HG02678 (cell line): ENCODE measurements around the gene KAT5.
"Not testable (repeated sequence)": the region's sequence is repeated elsewhere in the genome, so short reads cannot be mapped to it uniquely, and the experiment has no call there.

Experiments used
- ATAC-seq: cut with Tn5 transposase; IDR thresholded peaks from one replicate; pipeline ENCODE4 v1.9.1; 2021; ENCODE audit warnings: mild to moderate bottlenecking, moderate library complexity; ENCODE audit not compliant: unreplicated experiment

Gene KAT5

GRCh38 chr11:65743681-65744025 lies 31.6 kb downstream of the KAT5 start:
- ATAC-seq, result no peak

DNA sequence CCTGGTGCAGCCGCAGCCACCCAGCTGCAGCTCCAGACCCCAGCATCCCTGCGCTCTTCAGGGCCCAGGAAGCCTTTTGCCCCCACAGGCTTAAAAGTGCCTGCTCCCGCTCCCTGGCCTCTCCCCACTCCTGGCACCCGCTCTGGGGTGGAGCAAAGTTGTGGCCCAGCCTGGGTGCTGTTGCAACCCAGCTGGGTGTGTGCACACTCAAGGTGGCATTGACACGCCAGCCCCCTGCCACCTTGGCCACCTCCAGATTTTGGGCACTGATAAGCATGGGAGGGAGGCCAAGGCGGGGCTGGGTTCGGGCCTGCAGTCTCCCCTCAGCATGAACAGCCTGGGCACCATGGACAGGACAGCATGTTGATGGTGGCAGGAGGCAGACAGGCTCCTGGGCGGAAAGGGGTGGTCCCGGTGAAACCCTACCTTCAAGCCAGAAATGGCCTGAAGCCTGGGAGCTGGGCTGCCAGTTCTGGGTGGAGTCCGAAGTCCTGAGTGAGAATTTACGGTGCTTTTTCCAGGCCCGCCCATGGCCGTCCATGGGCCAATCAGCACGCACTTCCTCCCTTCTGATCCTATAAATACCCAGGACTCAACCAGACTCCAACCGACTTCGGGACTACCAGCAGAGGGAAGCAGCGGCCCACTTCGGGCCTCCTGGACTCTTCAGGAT lies 32.1 kb downstream of the KAT5 start:
- no peak for ATAC-seq

GRCh38 chr11:65744699-65745042 lies 32.6 kb downstream of the KAT5 start:
- no peak for ATAC-seq

DNA sequence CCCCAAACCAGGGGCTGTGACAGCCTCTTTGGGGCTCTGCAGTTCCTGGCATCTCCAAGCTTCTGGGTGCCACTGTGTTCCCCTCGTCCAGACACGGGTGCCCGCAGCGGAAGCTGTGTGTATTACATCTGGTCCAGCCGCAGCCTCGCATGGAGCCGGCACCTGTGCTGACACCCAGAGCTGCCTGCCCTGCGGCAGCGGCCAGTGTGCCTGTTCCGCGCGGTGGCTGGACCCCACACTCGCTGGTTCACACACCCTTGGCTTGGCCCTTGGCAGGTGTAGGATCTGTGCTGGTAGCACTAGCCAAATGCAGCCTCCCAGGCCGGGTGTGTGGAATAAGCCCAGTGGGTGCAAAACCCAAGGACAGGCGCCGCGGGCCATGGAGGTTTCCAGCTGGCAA lies 33.0 kb downstream of the KAT5 start:
- no peak for ATAC-seq

- ATAC-seq, result not testable (repeated sequence)
These were observed 50.1 kb downstream of the KAT5 start for GRCh38 chr11:65762169-65762568.

DNA sequence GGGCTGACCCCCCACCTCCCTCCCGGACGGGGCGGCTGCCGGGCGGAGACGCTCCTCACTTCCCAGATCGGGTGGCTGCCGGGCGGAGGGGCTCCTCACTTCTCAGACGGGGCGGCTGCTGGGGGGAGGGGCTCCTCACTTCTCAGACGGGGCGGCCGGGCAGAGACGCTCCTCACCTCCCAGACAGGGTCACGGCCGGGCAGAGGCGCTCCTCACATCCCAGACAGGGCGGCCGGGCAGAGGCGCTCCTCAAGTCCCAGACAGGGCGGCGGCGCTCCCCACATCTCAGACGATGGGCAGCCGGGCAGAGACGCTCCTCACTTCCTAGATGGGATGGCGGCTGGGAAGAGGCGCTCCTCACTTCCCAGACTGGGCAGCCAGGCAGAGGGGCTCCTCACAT lies 50.8 kb downstream of the KAT5 start:
- not testable (repeated sequence) for ATAC-seq

DNA sequence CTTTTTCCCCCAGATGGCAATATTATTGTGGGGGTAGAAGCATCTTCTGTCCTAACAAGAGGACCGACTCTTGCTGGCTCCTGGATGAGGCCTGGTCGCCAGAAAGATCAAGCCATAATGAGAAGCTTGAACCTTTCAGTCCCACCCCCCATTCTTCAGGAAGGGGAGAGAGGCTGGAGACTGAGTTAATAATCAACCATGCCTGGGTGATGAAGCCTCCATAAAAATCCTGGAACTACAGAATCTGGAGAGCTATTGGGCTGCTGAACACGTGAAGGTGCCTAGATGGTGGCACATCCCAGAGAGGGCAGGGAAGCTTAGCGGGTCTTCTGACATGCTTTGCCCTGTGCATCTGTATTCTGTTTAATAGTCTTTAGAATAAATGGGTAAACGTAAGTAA lies 52.4 kb downstream of the KAT5 start:
- ATAC-seq, result no peak

- ATAC-seq, result no peak
These were observed 54.5 kb downstream of the KAT5 start for GRCh38 chr11:65766535-65766934.

DNA sequence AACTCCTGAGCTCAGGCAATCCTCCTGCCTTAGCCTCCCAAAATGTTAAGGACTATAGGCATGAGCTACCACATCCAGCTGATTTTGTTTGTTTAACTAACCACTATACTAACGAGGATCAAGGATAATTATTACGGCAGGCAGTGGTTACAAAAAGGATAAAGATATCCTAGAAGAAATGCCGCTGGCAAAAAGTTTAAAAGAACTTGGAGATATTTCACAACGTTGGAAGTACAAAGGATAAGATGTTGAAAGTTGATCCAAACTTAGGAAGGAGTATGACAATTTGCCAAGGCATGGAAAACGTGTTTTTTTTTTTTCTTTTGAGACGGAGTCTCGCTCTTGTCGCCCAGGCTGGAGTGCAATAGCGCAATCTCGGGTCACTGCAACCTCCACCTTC lies 55.4 kb downstream of the KAT5 start:
- no peak for ATAC-seq

- not testable (repeated sequence) for ATAC-seq
These were observed 55.8 kb downstream of the KAT5 start for GRCh38 chr11:65767806-65768205.
